A673 (cell line): Measurements from ENCODE around the gene TSHZ1. TPM values are rescaled to one million over a fixed set of nuclear protein-coding genes. Genes with fewer than 3 reads are reported as not detected.
A peak's percentile ranks its signal among the peaks of the same experiment; 100 is the strongest.

Experiments used
- BruUV-seq: library from RNA; stranded (reverse); fragments of 400-500 nt; replicated peaks from 2 replicates; lab custom pipeline; 2021; lab: Mats Ljungman, UMichigan
- CTCF ChIA-PET: fragments of 300-600 bp; sonication (Branson Sonifier 250); formaldehyde crosslinking; loops from one replicate; lab custom pipeline; 2022; ENCODE audit warnings: antibody characterized with exemption; lab: Charles Lee
- POLR2A ChIA-PET: fragments of 300-600 bp; sonication (Branson Sonifier 250); formaldehyde crosslinking; loops from one replicate; lab custom pipeline; 2022; ENCODE audit warnings: antibody characterized with exemption; ENCODE audit not compliant: low non-redundant PET; lab: Charles Lee
- DNase-seq: peaks from one replicate; pipeline ENCODE4 v3.0.0-alpha.2; 2015; ENCODE audit warnings: low spot score
- H3K27ac ChIP-seq: fragments of 200-600 bp; sonication (generic); 2 replicates; pipeline ENCODE4 v1.5.1; 2016; ENCODE audit warnings: mixed run types, low read depth, mild to moderate bottlenecking, mixed read lengths, antibody characterized with exemption, low read length; ENCODE audit not compliant: poor library complexity, severe bottlenecking
- H3K27me3 ChIP-seq: fragments of 200-600 bp; sonication (generic); replicated peaks from 2 replicates; pipeline ENCODE4 v1.6.1; 2017; ENCODE audit warnings: mixed run types, low read depth, mild to moderate bottlenecking, mixed read lengths, antibody characterized with exemption, low read length; ENCODE audit not compliant: insufficient read depth, poor library complexity
- H3K36me3 ChIP-seq: fragments of 200-600 bp; sonication (generic); 2 replicates; pipeline ENCODE4 v1.6.1; 2016; ENCODE audit warnings: mixed run types, mild to moderate bottlenecking, mixed read lengths, antibody characterized with exemption, low read length; ENCODE audit not compliant: insufficient read depth, poor library complexity, severe bottlenecking
- H3K4me1 ChIP-seq: fragments of 200-600 bp; sonication (generic); 2 replicates; pipeline ENCODE4 v1.6.1; 2017; ENCODE audit warnings: mixed run types, mild to moderate bottlenecking, mixed read lengths, antibody characterized with exemption, low read length; ENCODE audit not compliant: insufficient read depth, poor library complexity, severe bottlenecking
- H3K4me3 ChIP-seq: fragments of 200-600 bp; sonication (generic); 2 replicates; pipeline ENCODE4 v1.5.1; 2016; ENCODE audit warnings: low read depth, mixed run types, mild to moderate bottlenecking, mixed read lengths, low read length; ENCODE audit not compliant: poor library complexity, severe bottlenecking
- H3K9me3 ChIP-seq: fragments of 200-600 bp; sonication (generic); 2 replicates; pipeline ENCODE4 v1.6.1; 2016; ENCODE audit warnings: mixed run types, low read depth, mild to moderate bottlenecking, mixed read lengths, antibody characterized with exemption, low read length; ENCODE audit not compliant: poor library complexity, severe bottlenecking
- CTCF ChIP-seq: fragments of 300-800, 200-600 bp; sonication (generic); conservative IDR thresholded peaks from 2 replicates; pipeline ENCODE4 v1.5.1; 2017; ENCODE audit warnings: low read depth, mild to moderate bottlenecking, antibody characterized with exemption, low read length, moderate library complexity, mixed read lengths
- EZH2 ChIP-seq: fragments of 200-600 bp; sonication (generic); IDR thresholded peaks from 2 replicates; pipeline ENCODE4 v1.6.1; 2017; ENCODE audit warnings: borderline replicate concordance, low read depth, mild to moderate bottlenecking, mixed read lengths, antibody characterized with exemption, low read length; ENCODE audit not compliant: poor library complexity, severe bottlenecking
- intact Hi-C: fragments of 100-400 bp; cut with micrococcal nuclease; formaldehyde crosslinking; loops from one replicate; pipeline ENCODE4 v1.10.0; 2022; ENCODE audit not compliant: unreplicated experiment
- total RNA-seq: library from RNA; stranded (reverse); gene quantifications from 2 replicates; pipeline ENCODE4 v1.2.3, GENCODE V29; 2021

TSHZ1 gene
- total RNA-seq, 1 experiment from 2014 or later = 1.8 TPM

GRCh38 chr18:75207310-75208154 lies 3.1 kb upstream of the TSHZ1 start:
- H3K36me3 ChIP-seq = no peaks in the 10 kb centered on the region
- H3K27ac ChIP-seq = no peak overlapping the region
- ChIA-PET POLR2A (no interaction called here), CTCF (no interaction called here)
- peaks cover 59% of the 10 kb centered on the region for H3K27me3 ChIP-seq
- no peaks in the 10 kb centered on the region for H3K9me3 ChIP-seq
- H3K4me3 ChIP-seq = peak overlapping the region; percentile 69
- no peak for DNase-seq
- intact Hi-C loops = loop anchor here (5.0 kb wide), 1 partner anchor 210 kb away; no protein-coding TSS in a partner anchor
- BruUV-seq = no TSS peak
- peaks cover 19% of the 10 kb centered on the region for H3K4me1 ChIP-seq
- no peak for TF ChIP-seq CTCF
- TF ChIP-seq EZH2 = no peak

- Histone ChIP-seq H3K9me3 (no peaks in the 10 kb centered on the region), H3K27me3 (peaks cover 66% of the 10 kb centered on the region)
These were observed 2.3 kb upstream of the TSHZ1 start for GRCh38 chr18:75208155-75208835.

GRCh38 chr18:75208836-75209128 lies 1.8 kb upstream of the TSHZ1 start:
- CTCF ChIA-PET = no interaction called here
- peak overlapping the region; percentile 69 for H3K4me3 ChIP-seq
- no peaks in the 10 kb centered on the region for H3K36me3 ChIP-seq
- TF ChIP-seq EZH2 (no peak), CTCF (no peak)
- DNase-seq = no peak
- POLR2A ChIA-PET = no interaction called here
- no TSS peak for BruUV-seq
- H3K9me3 ChIP-seq = no peaks in the 10 kb centered on the region
- H3K27me3 ChIP-seq = peaks cover 63% of the 10 kb centered on the region
- intact Hi-C loops = loop anchor here (5.0 kb wide), 1 partner anchor 211 kb away; no protein-coding TSS in a partner anchor
- peaks cover 28% of the 10 kb centered on the region for H3K4me1 ChIP-seq
- H3K27ac ChIP-seq = peak overlapping the region; percentile 77

More at GRCh38 chr18:75208155-75208835, 2.3 kb upstream of the TSHZ1 start:
- POLR2A ChIA-PET = no interaction called here
- Histone ChIP-seq H3K27ac (peak overlapping the region; percentile 77), H3K4me1 (peaks cover 27% of the 10 kb centered on the region), H3K4me3 (peak overlapping the region; percentile 69), H3K36me3 (no peaks in the 10 kb centered on the region)
- no TSS peak for BruUV-seq
- DNase-seq = peak; percentile 70
- TF ChIP-seq EZH2 (no peak), CTCF (no peak)
- intact Hi-C loops = loop anchor here (5.0 kb wide), 1 partner anchor 211 kb away; no protein-coding TSS in a partner anchor
- CTCF ChIA-PET = no interaction called here
